Stimulated activated CD8-positive, alpha-beta memory T cell treated with anti-CD3 and anti-CD28 coated beads, Interleukin-2, amount 100 ng/mL, for 48 hours (primary cell): Measurements from ENCODE around the gene ZNF837.
"Not testable (repeated sequence)": the region's sequence is repeated elsewhere in the genome, so short reads cannot be mapped to it uniquely, and the experiment has no call there.

Experiments used
- DNase-seq, 2 donors: peaks; one replicate each; pipeline ENCODE4 v3.0.0-alpha.2; 2020; ENCODE audit warnings: low read depth in 2 of 2

The ZNF837 gene

GRCh38 chr19:58396691-58397532 lies 16.1 kb upstream of the ZNF837 start:
- DNase-seq, result no peak

GRCh38 chr19:58395979-58396627 lies 15.3 kb upstream of the ZNF837 start:
- DNase-seq, result no peak

- DNase-seq, result no peak
These were observed 14.6 kb upstream of the ZNF837 start, which contains the start of gene RNF225 for GRCh38 chr19:58395220-58395978. Gene RNF225, plus strand, starts transcription at chr19:58395656. Its CDS starts 434 bp downstream, at chr19:58396090.

GRCh38 chr19:58394821-58395219 lies 14.0 kb upstream of the ZNF837 start:
- DNase-seq, result no peak

- DNase-seq, result no peak
These were observed 12.8 kb upstream of the ZNF837 start for GRCh38 chr19:58393725-58394033.

- DNase-seq, result no peak
These were observed 12.3 kb upstream of the ZNF837 start for GRCh38 chr19:58392945-58393724.

GRCh38 chr19:58388175-58388526 lies 7.3 kb upstream of the ZNF837 start:
- no peak for DNase-seq

- DNase-seq, result no peak
These were observed 6.7 kb upstream of the ZNF837 start for GRCh38 chr19:58387338-58388174.

GRCh38 chr19:58386576-58387337 lies 5.9 kb upstream of the ZNF837 start, which contains the start of gene RPS5:
Gene RPS5, plus strand, starts transcription at chr19:58387269. Its CDS starts 869 bp downstream, at chr19:58388138.
- DNase-seq, result peak; percentile 87 to 93

- no peak for DNase-seq
These were observed 5.2 kb upstream of the ZNF837 start for GRCh38 chr19:58385891-58386575.

GRCh38 chr19:58385313-58385890 lies 4.6 kb upstream of the ZNF837 start:
- no peak for DNase-seq

- no peak for DNase-seq
These were observed 2.3 kb upstream of the ZNF837 start for GRCh38 chr19:58382997-58383603.

GRCh38 chr19:58381460-58382212 lies 806 bp upstream of the ZNF837 start:
- DNase-seq, result no peak

- DNase-seq, result no peak
These were observed 681 bp downstream of the ZNF837 start for GRCh38 chr19:58380037-58380661.

- DNase-seq, result no peak
These were observed 1.6 kb downstream of the ZNF837 start for GRCh38 chr19:58379246-58379645.

GRCh38 chr19:58376724-58377123 lies 4.1 kb downstream of the ZNF837 start:
- DNase-seq, result not testable (repeated sequence)

- DNase-seq, result no peak
These were observed 6.6 kb downstream of the ZNF837 start for GRCh38 chr19:58374200-58374599.
